DMS153 treated with DMSO at 0.1 percent for 48 hours (cell line): ENCODE results near the gene ZBTB18.
A peak's percentile ranks its signal among the peaks of the same experiment; 100 is the strongest.
"Not testable (repeated sequence)": the region's sequence is repeated elsewhere in the genome, so short reads cannot be mapped to it uniquely, and the experiment has no call there.

Source experiments
- DNase-seq: peaks from one replicate; lab custom pipeline; 2025; ENCODE audit not compliant: unreplicated experiment; lab: John Stamatoyannopoulos, UW

Gene ZBTB18

DNA sequence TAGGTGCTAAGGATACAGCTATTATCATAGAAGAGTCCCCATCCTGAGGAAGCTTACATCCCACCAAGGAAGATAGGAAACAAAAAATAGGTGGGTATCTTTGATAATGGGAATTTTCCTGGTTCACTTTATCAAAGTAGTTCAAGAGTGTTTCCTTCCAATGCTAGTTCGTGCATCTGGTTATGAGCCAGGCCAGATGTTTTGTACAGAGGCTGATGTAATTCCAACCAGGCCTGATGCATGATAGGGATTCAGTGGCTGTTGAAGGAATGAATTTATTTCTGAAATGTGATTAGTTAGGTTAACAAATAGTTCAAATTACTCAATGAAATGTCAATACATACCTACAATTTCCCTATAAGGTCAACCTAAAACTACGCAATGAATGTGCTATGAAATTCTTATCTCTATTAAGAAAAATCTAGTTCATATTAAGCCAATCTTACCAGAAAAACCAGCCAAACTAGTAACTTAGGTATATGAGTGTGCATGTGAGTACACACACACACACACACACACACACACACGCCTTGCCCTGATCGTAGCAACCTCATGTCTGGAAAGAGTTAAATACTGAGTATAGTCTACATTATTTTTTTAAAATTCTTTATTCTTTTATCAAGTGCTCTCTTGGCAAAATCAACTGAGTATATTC lies 9.5 kb upstream of the ZBTB18 start:
- no peak for DNase-seq

DNA sequence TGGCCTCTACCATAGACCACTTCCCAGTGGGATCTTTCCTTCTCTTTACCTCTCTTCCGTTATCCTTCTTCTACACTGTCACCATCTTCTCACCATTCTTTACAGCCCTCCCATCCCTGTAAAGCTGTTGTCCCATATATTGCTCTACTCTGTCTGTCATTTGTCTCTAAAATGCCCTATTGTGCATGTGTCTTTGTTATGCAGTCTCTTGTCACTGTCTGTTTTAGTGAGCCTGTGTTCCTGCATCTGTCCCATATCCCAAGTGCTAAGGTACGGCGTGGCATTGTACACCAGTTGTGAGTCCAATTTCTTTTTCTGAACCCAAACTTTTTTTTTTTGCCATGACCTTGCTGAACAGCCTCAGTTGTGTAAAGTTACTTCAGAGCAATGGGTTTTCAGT lies 8.8 kb upstream of the ZBTB18 start:
- DNase-seq: no peak

DNA sequence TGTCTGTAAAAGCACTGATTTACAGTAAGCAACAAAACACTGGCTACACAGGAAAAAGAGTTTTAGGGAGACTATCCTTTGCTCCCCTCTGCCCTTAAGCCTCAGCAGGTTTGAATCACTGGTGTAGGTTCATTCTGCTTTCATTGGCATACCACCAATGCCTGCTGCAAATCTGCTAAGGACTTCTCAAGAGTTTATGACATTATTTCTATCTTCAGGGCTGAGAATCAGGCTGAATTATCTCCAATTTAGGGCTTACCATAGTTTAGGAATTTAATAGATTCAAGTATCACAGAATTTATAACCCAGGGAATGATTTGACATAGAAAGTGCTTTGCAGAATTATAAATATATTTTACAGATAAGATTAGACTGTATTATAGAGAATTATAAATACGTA lies 6.7 kb upstream of the ZBTB18 start:
- no peak for DNase-seq

DNA sequence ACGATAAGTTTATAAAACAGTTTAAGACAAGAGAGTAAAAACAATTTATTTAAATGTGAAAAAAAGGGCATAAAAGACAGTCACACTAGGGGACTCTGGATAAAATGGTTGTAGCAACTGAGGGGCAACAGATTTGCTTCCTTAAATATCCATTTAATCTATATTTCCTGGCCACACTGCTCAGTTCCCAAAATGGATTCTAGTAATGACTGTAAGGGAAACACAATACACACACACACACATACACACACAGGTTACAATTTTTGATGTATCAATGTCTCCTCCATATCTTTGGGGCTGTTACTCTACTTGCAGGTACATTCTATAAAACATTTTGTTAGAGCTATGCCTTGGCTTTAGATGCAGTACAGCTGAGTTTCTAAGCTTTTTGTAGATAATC lies 4.8 kb upstream of the ZBTB18 start:
- DNase-seq: not testable (repeated sequence)

DNA sequence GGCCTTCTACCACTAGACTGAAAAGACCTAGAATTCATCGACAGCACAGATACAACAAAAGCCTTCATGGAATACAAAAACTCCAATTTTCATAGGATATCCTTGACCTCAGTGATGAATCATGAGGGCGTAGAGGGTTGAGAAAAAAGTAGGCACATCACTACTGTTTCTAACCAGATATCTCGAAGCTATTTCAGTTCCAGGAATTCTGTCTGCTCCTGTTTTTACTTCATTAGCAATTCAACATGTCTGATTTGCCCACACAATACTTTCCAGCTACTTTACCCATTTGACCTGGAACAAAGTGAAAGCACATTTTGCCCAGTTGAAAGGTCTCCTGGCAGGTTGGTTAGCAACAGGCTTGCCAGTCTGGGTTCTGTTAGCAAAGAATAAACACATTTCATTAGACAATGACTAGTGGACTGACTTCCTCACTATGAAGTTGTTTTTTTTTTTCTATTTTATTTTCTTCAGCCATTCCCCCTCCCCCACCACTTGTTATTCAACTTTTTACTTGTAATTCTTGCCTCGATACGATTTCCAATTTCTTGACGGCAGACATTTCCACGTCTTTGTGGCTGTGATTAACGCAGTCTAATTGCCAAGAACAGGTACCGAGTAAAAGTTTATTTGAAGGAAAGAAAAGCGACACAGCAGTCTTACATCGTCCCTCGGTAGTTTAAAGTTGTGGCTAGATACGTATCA lies 4.0 kb upstream of the ZBTB18 start:
- peak; percentile 32 for DNase-seq

DNA sequence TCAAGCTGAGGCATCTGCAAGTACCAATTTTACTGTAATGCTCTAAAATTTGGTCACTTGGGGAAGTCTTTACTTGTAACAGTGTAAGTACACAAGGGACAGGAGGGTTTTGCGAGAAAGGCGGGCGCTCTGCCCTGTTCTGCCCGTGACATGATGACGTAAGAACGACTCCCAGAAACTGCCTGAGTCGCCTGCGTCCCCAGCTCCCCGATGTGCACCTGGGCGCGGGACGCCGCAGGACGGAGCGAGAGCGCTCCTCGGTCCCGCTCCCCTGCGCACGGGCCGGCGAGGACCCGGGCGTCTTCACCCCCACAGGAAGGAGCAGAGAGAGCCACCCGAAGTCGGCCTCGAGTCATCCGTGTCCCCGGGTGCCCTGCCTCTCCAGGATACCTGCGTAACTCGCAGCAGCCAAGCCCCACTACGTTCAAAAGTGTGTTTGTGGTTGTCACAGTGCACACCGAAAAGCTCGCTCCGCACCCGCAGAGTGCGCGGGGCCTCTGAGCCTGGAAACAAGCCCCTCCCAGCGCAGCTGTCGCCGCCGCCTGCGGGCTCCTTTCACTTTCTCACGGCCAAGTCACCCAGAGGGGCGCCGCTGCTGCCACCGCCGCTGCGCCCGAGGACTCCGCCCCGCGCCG lies 3.3 kb upstream of the ZBTB18 start:
- peak; percentile 85 for DNase-seq

DNA sequence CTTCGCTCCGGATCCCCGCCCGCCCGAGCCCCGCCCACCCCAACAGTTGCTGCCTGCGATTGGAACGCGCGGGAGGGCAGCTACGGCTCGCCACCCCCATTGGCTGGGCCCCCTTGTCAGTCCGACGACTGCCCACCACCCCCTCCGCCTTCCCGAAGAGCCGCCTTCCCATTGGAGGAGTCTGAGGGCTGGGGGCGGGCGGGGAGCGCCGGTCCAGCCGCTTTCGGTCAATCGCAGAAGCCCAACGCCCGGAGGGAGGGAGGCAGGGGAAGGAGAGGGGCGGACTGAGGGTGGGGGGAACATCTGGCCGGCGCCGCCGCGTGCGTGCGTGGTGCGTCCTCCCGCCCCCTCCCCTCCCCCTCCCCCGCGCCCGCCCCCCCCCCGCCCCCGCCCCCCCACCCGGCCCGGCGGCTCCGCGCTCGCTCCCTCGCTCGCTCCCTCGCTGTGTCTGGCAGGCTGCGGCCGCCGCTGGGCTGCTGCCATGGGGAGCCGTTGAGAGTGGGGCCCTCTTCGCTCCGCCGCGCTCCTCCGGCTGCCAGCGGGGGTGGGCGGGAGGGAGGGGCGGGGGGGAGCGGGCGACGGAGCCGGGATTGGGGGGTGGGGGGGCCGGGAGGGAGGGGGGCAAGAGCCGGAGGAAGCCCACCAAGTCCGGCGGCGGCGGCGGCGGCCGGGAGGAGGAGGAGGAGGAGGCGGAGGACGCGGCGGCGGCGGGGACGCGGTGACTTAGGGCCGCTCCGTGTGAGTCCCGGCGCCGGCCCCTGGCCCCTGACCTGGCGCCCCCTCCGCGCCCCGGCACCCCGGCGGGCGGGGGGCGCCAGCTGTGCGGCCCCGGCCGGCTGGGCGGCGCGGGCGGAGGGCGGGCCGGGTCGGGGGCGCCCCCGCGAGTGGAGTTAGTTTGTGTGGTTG lies 2.6 kb upstream of the ZBTB18 start:
- peak; percentile 100 for DNase-seq

DNA sequence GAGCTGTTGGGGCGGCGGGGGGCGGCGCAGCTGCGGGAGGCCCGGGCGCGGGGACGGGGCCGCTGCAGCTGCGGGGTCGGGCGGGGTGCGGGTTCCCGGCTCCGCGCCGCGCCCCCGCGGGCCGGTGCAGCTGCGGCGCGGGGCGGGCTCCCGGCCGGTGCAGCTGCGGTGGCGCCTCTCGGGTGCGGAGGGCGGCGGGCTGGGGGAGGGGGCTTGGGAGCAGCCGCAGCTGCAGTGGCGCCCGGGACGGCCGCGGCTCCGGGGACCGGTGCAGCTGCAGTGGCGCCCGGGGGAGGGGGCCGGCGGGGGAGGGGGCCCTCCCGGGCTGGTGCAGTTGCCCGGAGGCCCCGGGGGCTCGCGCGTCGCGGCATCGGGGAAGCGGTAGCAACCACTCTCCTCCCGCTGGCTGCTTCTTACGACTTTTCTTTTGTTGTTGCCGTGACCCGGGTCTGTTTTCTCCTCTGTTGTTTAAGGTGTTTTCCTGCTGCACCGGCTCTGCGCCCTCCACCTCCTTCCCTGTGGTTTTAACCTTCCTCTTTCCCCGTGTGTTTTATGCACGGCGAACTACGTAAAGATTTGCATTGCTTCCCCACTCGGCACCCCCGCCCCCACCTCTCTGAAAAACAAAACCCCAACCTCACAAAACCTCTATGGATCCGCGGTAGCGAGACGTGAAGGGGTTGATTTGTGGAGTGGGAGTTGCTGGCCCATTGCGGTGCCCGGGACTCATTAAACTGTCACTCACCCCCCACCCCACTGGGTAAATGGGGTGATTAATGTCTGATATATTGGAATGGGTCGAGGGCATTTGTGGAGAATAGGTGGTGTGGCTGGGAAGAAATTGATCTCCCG lies 1.7 kb upstream of the ZBTB18 start:
- DNase-seq: peak; percentile 53

DNA sequence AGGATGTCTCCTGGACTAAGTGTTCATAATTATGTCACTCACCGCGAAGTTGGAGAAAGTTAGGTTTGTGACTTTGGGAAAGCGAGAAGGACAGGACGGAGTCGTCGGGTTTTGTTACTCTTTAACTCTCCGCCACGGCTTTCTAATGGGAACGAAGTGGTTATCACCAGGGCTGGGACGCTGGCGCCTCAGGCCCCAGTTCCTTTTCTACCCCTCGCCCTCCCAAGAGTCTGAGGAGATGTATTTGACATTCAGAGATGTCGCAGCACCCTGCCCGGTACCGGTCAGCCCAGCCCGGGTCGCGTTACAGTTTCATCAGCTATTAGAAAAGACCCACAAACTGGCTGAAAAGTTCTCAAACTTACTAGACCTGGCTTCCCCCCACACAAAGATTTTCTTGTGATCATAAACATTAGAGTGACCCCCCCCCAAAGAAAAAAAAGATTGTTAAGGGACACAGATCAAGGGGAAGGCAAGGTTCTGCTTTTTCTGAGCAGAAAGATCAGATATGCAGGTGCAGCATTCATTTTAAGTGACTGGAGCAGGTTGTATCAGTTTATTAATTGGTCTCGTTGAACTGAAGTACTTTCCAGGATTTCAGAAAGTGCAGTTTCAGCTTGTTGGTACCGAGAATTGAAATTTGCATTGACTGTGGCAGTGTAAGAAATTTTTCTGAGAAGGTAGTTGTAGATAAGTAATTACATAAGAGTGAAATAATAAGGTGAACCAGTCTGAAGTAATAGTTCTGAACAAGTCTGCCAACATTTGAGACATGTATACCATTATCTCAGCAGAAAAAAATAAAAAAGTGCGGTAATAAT lies 859 bp upstream of the ZBTB18 start:
- no peak for DNase-seq

DNA sequence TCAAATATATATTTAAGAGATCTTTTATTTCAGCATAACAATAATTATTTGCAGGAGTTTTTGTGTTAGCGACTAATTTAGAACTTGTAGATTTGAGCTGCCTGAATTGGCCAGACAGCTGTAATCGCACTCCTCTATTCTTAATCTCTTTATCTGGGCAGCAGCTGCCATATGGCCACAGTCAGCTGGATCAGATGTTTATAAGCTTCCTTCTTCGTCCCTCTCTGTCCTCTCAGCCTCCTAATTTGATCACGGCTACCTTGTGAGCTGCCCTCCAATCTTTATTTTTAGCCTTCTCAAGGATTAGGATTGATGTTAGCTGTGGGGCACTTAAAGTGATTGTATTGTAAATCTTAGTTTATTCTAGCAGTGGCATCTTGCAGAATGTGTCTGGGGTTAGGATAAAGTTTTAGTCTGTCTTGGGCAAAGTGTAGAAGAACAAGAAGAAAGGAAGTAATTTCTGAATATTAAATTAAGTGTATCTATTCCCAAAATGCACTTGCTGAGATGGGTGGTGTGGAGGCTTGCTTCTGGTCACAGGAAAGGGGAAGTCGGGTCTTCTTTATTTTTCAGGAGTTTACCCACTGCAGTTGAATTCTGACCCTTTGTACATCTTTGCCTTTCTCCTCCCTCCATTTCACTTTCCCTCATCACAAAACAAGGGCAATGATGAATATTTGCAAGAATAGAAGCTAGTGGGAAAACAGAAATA lies 1.1 kb downstream of the ZBTB18 start:
- peak; percentile 43 for DNase-seq

DNA sequence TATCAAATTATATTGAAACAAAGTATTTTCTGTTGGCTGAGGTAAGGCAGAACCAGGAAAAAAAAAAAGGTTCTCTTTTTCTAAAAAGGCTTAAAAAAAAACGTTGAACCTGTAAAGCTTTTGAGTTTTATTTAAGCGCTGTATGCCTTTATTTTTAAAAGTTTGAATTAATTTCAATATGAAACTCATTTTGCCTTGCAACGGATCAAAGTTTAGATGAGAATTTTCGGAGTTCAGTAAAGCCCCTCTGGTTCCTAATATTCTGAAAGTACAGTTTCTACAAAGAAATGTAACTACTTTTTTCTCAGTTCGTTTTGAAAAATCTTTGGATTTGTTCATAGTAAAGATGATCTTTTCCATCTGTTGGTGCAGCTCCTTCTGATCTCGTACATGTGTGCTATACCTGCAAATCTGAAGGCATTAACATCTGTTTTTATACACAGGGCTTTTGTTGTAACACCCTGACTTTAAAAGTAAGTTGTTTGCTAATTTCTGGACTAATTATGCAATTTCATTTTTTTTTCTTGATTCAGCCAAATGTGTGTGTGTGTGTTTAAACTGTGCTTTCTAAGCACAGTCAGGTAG lies 1.7 kb downstream of the ZBTB18 start:
- no peak for DNase-seq

DNA sequence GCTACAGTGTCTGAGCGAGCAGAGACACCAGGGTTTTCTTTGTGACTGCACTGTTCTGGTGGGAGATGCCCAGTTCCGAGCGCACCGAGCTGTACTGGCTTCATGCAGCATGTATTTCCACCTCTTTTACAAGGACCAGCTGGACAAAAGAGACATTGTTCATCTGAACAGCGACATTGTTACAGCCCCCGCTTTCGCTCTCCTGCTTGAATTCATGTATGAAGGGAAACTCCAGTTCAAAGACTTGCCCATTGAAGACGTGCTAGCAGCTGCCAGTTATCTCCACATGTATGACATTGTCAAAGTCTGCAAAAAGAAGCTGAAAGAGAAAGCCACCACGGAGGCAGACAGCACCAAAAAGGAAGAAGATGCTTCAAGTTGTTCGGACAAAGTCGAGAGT lies 2.7 kb downstream of the ZBTB18 start:
- DNase-seq: no peak

DNA sequence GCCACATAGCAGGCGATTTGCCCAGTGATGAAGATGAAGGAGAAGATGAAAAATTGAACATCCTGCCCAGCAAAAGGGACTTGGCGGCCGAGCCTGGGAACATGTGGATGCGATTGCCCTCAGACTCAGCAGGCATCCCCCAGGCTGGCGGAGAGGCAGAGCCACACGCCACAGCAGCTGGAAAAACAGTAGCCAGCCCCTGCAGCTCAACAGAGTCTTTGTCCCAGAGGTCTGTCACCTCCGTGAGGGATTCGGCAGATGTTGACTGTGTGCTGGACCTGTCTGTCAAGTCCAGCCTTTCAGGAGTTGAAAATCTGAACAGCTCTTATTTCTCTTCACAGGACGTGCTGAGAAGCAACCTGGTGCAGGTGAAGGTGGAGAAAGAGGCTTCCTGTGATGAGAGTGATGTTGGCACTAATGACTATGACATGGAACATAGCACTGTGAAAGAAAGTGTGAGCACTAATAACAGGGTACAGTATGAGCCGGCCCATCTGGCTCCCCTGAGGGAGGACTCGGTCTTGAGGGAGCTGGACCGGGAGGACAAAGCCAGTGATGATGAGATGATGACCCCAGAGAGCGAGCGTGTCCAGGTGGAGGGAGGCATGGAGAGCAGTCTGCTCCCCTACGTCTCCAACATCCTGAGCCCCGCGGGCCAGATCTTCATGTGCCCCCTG lies 3.3 kb downstream of the ZBTB18 start:
- no peak for DNase-seq

DNA sequence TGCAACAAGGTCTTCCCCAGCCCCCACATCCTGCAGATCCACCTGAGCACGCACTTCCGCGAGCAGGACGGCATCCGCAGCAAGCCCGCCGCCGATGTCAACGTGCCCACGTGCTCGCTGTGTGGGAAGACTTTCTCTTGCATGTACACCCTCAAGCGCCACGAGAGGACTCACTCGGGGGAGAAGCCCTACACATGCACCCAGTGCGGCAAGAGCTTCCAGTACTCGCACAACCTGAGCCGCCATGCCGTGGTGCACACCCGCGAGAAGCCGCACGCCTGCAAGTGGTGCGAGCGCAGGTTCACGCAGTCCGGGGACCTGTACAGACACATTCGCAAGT lies 3.8 kb downstream of the ZBTB18 start:
- DNase-seq: no peak

DNA sequence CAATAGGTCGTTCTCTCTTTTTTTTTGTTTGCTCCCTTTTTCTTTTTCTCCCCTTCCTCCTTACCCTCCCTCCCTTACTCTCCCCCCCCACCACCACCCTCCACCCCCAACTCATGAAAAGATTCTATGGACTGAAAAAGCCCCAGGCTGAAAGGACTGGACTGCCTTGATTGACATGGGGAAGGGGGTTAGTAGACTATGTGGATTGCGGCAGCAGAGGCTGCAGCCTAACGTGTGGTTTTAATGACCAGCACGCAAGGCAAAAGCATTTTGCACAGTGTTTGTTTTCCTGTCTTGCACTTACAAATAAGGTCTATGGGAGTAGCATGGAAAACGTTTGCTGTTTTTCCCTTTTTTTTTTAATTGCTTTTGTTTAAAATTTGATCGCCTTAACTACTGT lies 5.5 kb downstream of the ZBTB18 start:
- DNase-seq: no peak

DNA sequence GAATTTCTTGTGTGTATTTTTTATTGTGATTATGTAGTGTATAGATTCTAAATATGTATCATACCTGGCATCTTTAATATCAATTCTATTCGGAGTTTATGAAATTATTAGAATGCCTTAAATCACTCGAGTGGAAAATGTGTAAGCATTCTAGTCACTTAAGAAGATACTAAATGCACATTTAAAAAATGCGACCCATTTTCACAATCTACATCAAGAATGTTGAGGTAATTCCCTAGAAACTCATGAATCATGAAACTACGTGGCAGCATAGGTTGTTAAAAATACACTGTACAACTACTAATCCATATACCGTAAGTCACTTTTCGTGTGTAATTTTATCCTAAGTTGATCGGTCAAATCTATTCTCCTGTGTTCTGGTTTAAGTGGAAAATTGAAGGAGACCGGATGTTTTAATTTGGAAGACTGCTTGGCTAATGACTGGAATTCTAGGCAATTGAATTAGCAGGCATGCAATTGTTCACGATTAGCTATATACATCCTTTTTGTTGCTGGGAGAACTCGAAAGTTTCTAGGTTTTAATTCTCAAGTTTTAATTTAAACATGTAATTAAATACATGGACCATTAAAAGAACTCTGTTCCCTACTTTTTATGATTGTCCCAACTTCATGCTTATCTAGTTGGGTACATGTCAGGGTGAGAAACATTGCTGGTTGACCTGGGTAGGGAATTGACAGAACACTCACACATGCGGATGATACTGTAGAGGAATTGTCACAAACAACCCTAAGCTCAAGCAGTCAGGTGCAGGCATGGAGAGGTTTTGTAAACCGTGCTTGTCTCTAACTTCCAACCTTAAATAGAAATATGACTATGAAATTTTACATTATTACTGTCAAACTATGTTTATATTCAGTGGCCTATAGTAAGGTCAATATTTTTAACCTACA lies 6.6 kb downstream of the ZBTB18 start:
- DNase-seq: no peak

DNA sequence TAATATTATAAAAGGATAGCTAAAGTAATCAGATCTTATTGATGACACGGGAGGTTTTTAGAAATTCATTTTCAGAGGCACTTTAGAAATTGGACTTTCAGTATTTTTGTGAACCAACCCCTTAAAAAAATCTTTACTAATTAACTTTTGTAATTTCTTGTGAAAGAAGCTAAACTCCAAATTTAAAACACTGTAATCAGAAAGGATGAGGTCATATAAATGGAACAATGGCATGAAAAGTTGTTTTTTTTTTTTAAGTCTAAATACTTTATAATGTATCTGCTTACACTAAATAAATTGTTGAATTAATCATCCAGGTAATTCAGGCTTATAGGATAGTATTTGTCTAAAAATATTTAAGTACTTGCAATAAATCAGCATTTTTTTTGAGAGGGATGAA lies 9.0 kb downstream of the ZBTB18 start:
- no peak for DNase-seq
